AG04450 (cell line): Measurements from ENCODE around the gene ABCB8. TPM values are rescaled to one million over a fixed set of nuclear protein-coding genes. Genes with fewer than 3 reads are reported as not detected.
"Not testable (repeated sequence)": the region's sequence is repeated elsewhere in the genome, so short reads cannot be mapped to it uniquely, and the experiment has no call there.

Experiments used
- CTCF ChIA-PET: fragments of 300-600, 350-600 bp; formaldehyde crosslinking; extraction: SDS; loops from one replicate; lab custom pipeline; 2022; ENCODE audit warnings: antibody characterized with exemption, inconsistent platforms; lab: Charles Lee
- POLR2A ChIA-PET: fragments of 350-600 bp; formaldehyde crosslinking; extraction: SDS; loops from one replicate; lab custom pipeline; 2021; ENCODE audit warnings: antibody characterized with exemption, inconsistent platforms; lab: Yijun Ruan, JAX
- DNase-seq: peaks from one replicate; pipeline ENCODE4 v3.0.0-alpha.2; 2011; ENCODE audit warnings: low read depth, low spot score
- H3K27ac ChIP-seq: one replicate; pipeline ENCODE4 v1.5.1; 2012; ENCODE audit warnings: low read depth, low read length, control low read depth
- H3K27me3 ChIP-seq: one replicate; pipeline ENCODE4 v1.6.0; 2012; ENCODE audit warnings: low read length; ENCODE audit not compliant: control insufficient read depth, insufficient read depth
- H3K4me3 ChIP-seq: 2 replicates; pipeline ENCODE4 v1.5.1; 2011; ENCODE audit warnings: mild to moderate bottlenecking, low read depth, low read length, control low read depth
- H3K9me3 ChIP-seq: 2 replicates; pipeline ENCODE4 v1.5.1; 2012; ENCODE audit warnings: low read length; ENCODE audit not compliant: control insufficient read depth, insufficient read depth
- polyA plus RNA-seq: library from polyadenylated mRNA; depleted of rRNA; stranded (reverse); fragments of >200 nt; gene quantifications from 2 replicates; pipeline ENCODE4 v1.2.3, GENCODE V29; 2011
- TF ChIP-seq, protein P1 (sequence below): IDR thresholded peaks from 2 replicates; pipeline ENCODE4 v1.5.1; 2011; ENCODE audit warnings: low read depth, low read length, control low read depth, inconsistent platforms

Gene ABCB8
- polyA plus RNA-seq, 1 experiment: 10.7 TPM

DNA sequence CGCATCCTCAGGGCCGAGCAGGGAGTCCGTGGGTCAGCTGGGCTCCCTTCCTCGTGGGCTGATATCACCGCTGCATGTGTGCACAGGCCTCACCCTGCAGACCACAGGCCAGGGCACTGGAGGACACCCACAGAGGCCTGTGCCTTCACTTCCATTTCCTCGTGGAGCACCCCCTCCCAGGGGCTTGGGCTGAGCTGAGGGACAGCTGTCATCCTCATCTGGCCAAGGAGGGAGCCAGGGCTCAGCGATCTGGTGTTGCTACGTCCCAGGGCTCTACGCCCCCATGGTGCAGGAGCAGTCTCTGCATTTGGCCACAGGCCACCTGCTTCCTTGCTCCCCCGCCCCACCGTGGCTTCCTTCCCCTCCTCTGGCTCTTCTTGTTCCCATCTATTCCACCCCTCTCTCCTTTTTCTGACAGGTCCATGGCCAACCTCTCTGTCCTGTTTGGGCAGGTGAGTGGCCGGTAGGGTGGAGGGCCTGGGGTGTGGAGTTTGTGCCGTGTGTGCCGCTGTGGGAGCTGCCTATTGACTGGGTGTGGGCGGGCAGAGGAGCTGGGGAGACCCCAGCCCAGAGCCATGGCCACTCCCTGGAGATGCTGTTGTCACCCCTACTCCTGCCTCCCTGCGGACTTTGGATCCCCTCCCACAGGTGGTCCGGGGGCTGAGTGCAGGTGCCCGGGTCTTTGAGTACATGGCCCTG is 11.7 kb downstream of the ABCB8 start:
- no peak for DNase-seq
- TF ChIP-seq, protein P1, sequence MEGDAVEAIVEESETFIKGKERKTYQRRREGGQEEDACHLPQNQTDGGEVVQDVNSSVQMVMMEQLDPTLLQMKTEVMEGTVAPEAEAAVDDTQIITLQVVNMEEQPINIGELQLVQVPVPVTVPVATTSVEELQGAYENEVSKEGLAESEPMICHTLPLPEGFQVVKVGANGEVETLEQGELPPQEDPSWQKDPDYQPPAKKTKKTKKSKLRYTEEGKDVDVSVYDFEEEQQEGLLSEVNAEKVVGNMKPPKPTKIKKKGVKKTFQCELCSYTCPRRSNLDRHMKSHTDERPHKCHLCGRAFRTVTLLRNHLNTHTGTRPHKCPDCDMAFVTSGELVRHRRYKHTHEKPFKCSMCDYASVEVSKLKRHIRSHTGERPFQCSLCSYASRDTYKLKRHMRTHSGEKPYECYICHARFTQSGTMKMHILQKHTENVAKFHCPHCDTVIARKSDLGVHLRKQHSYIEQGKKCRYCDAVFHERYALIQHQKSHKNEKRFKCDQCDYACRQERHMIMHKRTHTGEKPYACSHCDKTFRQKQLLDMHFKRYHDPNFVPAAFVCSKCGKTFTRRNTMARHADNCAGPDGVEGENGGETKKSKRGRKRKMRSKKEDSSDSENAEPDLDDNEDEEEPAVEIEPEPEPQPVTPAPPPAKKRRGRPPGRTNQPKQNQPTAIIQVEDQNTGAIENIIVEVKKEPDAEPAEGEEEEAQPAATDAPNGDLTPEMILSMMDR: no peak
- Histone ChIP-seq H3K27ac (no peak overlapping the region), H3K4me3 (no peak overlapping the region), H3K9me3 (no peaks in the 10 kb centered on the region; the same call in 1 of the 2 replicates), H3K27me3 (no peaks in the 10 kb centered on the region)
- CTCF ChIA-PET: no interaction called here
- POLR2A ChIA-PET: interaction anchor here (1.2 kb wide), 1 partner anchor 12 kb away, joined by 6 read pairs; the partner anchor contains the start of gene ABCB8

DNA sequence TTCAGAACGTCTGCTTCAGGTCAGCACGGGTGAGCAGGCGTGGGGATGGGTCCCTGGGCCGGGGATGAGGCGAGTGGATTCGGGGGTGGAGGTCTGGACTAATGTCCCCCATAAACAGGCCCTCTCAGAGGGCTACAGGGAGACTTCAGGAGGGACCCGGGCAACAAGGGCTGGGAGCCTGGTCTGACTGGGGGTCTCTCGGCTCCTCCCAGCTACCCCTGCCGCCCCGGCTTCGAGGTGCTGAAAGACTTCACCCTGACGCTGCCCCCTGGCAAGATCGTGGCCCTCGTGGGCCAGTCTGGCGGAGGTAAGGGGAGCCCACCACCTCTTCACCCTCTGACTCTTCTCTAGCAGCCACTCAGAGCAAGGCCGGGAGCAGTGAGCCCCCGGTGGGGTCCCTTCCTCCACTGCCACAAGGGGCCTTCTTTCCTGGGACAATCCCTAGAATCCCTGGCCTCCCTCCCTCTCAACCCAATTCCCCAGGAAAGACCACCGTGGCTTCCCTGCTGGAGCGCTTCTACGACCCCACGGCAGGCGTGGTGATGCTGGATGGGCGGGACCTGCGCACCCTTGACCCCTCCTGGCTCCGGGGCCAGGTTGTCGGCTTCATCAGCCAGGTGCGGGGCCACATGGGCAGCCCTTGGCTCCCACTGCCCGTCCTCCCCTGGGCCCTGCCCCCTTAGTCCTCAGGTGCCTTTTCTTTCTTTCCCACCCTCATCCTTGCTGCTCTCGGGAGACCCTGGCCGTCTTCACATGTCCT is 12.5 kb downstream of the ABCB8 start:
- H3K27ac ChIP-seq: no peak overlapping the region
- ChIA-PET CTCF (no interaction called here), POLR2A (no interaction called here)
- H3K9me3 ChIP-seq: no peaks in the 10 kb centered on the region; the same call in 1 of the 2 replicates
- H3K27me3 ChIP-seq: no peaks in the 10 kb centered on the region
- TF ChIP-seq, protein P1: no peak
- no peak overlapping the region for H3K4me3 ChIP-seq
- no peak for DNase-seq

- H3K4me3 ChIP-seq, H3K27me3 ChIP-seq, H3K9me3 ChIP-seq, H3K27ac ChIP-seq, CTCF ChIA-PET, POLR2A ChIA-PET, DNase-seq: not testable (repeated sequence)
These were observed 15.2 kb downstream of the ABCB8 start for GRCh38 chr7:151043449-151043848.

GRCh38 chr7:151043959-151044358 is 15.7 kb downstream of the ABCB8 start:
- ChIA-PET POLR2A (interaction anchor here (0.7 kb wide), 1 partner anchor 13 kb away, joined by 3 read pairs; no protein-coding TSS in a partner anchor), CTCF (no interaction called here)

GRCh38 chr7:151045262-151045661 is 17.0 kb downstream of the ABCB8 start:
- Histone ChIP-seq H3K27ac (no peak overlapping the region), H3K27me3 (peaks cover 2% of the 10 kb centered on the region), H3K9me3 (no peaks in the 10 kb centered on the region; the same call in 1 of the 2 replicates), H3K4me3 (no peak overlapping the region)
- POLR2A ChIA-PET: no interaction called here
- TF ChIP-seq, protein P1: no peak
- DNase-seq: no peak
- CTCF ChIA-PET: no interaction called here

More at GRCh38 chr7:151043959-151044358, 15.7 kb downstream of the ABCB8 start:
- Histone ChIP-seq H3K27ac (no peak overlapping the region), H3K9me3 (no peaks in the 10 kb centered on the region; the same call in 1 of the 2 replicates), H3K27me3 (no peaks in the 10 kb centered on the region), H3K4me3 (no peak overlapping the region)
- no peak for DNase-seq
- TF ChIP-seq, protein P1: no peak
